H7 (cell line): ENCODE data around the gene LAGE3. TPM values are rescaled to one million over a fixed set of nuclear protein-coding genes. Genes with fewer than 3 reads are reported as not detected.

Source experiments
- DNase-seq: peaks from one replicate; pipeline ENCODE4 v3.0.0; 2012
- H3K27me3 ChIP-seq: 2 replicates; pipeline ENCODE4 v1.6.0; 2011; ENCODE audit warnings: mild to moderate bottlenecking, low read length; ENCODE audit not compliant: control insufficient read depth, insufficient read depth
- H3K36me3 ChIP-seq: replicated peaks from 2 replicates; pipeline ENCODE4 v1.5.1; 2011; ENCODE audit warnings: low read length; ENCODE audit not compliant: control insufficient read depth, insufficient read depth
- H3K4me3 ChIP-seq: 2 replicates; pipeline ENCODE4 v1.5.1; 2011; ENCODE audit warnings: low read depth, mild to moderate bottlenecking, control low read depth, low read length, moderate library complexity; ENCODE audit not compliant: insufficient read depth
- total RNA-seq: library from RNA; depleted of rRNA; stranded (reverse); fragments of >200 nt; shearing (Covaris generic); gene quantifications from 2 replicates; pipeline ENCODE4 v1.2.3, GENCODE V29; 2014

The LAGE3 gene
- total RNA-seq, 1 experiment from 2014 or later: 84.9 TPM

- DNase-seq: peak; percentile 29
- no peak overlapping the region for H3K4me3 ChIP-seq
- H3K36me3 ChIP-seq: peaks cover 2% of the 10 kb centered on the region; the same call in 1 of the 2 replicates
- H3K27me3 ChIP-seq: no peaks in the 10 kb centered on the region
Measured at GRCh38 chrX:154488336-154489075, 9.4 kb upstream of the LAGE3 start.

- DNase-seq: peak; percentile 30
- no peaks in the 10 kb centered on the region for H3K27me3 ChIP-seq
- peaks cover 2% of the 10 kb centered on the region; the same call in 1 of the 2 replicates for H3K36me3 ChIP-seq
- H3K4me3 ChIP-seq: no peak overlapping the region
Measured at GRCh38 chrX:154487518-154488290, 8.6 kb upstream of the LAGE3 start.

DNA sequence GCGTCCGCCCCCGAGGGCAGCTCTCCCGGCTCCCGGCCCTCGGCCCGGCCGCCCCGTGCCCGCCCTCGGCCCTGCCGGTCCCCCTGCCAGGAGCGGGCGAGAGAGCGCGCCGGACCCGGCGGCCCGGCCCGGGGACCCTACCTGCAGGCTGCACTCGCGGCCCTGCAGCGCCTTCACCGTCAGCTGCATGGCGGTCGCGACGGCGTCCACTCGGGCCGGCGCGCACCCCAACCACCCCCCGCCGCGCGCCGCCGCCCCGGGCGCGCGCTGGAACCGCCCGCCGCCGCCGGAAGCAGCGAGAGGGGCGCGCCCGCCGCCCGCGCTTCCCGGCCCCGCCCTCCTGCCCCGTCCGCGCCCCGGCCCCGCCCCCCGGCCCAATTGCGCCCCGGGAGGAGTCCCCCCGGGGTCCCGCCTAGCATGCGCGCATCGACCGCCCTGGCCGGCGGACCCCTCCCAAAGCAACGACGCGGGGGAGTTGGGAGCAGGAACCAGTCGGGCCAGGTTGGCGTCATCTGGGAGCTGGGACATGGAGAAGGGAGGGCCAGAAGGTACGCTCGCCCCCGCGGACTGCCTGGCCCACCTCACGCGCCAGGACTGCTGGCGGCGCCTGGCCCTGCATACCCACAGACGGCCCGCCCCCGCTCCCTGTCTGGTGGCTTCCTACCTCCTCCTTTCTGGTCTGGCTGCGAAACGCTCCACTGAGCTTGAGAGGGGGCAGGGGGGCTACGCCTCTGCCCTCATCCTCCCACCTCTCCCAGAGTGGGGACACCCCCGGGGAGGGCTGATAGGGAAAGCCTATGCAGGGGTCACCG, 7.5 kb upstream of the LAGE3 start, which contains the start of gene UBL4A:
TSS of gene UBL4A (minus strand) at position 220 of the 812 bp plus-strand sequence. CDS start at position 189, 31 bp downstream.
- H3K4me3 ChIP-seq: peak within 1 kb of the TSS; percentile 66
- H3K36me3 ChIP-seq: peaks cover 2% of the 10 kb centered on the region; the same call in 1 of the 2 replicates
- DNase-seq: peak; percentile 93
- no peaks in the 10 kb centered on the region for H3K27me3 ChIP-seq

DNA sequence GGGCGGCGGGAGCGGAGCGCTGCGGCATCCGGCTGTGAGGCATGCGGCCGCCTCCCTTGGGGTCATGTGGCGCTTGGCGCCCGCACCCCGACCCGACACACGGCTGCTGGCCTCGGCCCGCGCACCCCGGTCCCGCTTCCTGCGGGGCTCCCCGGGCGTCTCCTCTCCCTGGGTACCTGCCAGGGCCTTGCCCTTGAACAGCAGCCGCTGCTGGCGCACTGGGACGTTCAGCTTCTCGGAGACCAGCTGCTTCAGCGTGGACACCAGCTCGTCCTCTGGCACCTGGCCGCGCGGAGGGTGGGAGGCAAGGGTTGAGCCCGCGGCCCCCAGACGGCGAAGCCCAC, 6.9 kb upstream of the LAGE3 start:
- peak overlapping the region; percentile 66 for H3K4me3 ChIP-seq
- peak; percentile 74 for DNase-seq
- H3K36me3 ChIP-seq: peaks cover 2% of the 10 kb centered on the region; the same call in 1 of the 2 replicates
- no peaks in the 10 kb centered on the region for H3K27me3 ChIP-seq

DNA sequence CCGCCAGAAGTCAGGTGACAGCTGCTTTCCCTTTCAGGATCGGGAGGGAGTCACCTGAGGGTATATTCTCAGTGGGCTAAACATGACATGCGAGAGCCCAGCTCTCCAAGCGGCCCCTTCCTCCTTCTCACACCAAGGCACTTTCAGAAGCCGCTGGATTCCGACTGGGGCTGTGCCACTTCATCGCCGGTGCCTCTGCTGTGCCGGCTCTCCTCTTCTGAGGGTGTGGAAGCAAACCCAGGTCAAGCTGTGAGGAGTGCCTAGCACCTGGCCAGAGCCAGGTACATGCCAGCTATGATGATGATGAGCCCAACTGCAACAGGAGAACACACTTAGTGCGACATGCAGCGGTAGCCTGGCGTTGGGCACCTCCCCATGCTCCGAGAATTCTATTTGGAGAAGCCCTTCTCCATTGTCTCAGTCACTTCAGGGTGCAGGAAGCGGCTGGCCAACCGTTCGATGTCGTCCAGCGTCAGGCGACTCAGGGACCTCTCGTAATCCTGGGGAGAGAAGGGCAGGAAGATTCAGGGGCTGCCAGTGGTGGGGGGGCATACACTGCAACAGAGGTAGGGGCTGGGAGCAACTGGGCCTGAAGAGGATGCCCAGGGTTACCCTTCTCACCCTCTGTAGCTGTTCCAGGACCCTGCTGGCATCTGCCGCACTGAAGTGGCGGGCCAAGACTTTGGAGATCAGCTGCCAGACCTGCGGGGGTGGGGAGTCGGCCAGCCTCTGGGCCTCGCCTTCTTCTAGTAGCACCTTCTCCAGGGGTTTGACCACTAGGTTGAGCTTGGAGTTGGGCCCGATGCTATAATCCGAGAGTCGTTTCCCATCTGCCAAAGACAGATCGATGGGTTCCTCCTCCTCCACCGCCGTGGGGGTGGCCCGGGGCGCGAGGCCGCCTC, 6.3 kb upstream of the LAGE3 start:
- Histone ChIP-seq H3K27me3 (no peaks in the 10 kb centered on the region), H3K36me3 (peaks cover 2% of the 10 kb centered on the region; the same call in 1 of the 2 replicates), H3K4me3 (peak overlapping the region; percentile 66)
- no peak for DNase-seq

DNA sequence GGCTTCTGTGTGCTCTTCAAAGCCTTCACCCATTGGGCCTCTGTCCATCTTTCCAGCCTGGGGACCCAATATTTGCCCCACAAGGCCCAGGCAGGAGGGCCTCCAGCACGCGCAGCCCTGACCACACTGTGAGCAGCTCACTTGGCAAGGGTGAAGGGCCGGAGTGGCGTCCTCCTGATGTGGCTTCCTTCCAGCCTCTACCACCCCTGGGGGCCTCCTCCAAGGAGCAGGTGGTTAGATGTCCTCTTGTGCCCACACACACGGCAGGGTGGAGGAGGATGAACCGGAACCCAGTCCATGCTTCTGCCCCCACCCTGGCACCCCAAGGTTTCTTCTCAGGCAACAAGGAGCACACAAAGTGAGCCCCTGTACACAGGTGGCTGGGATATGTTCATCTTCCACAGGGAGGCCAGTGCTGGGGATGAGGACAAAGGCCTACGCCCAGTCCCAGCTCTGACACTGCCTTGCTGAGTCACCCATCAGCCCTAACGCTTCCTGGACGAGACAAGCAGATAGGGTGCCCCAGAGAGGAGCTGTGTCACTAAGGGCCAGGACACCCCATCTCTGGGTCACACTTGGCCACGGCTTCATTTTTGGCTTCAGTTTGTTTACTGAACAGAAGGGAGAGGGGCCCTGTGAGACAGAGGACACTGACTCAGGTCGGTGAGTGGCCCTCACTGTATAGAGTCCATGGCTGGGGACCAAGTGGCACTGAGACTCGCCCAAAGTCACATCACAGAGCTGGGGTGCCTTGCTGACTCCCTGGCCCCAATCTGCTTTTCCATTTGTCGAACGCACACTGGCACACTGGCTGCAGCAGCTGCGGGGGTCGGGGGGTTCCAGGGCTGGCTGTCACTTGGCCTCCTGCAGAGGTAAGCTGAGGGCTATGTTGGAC, 5.4 kb upstream of the LAGE3 start:
- H3K4me3 ChIP-seq: no peak overlapping the region

DNA sequence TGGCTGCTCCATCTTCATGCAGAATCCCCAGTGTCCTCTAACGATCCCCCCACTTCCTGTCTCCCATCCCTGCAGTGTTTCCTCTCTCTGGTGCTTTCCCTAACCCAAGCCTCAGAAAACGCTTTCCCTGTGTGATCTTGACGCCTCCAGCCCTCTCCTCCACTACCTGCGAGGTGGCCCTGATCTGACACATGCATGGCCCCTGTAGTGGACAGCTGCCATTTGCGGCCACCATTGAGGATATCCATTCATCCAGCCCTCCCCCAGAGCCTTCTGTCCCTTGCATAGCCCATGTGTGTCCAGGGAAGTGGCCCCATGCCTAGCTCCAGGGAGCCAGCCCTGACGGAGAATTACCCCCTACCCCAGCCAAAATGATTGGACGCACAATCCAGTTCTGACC, 4.2 kb upstream of the LAGE3 start:
- peaks cover 2% of the 10 kb centered on the region; the same call in 1 of the 2 replicates for H3K36me3 ChIP-seq
- no peak overlapping the region for H3K4me3 ChIP-seq
- no peak for DNase-seq

More for the DNA sequence above, 5.4 kb upstream of the LAGE3 start:
- Histone ChIP-seq H3K27me3 (no peaks in the 10 kb centered on the region), H3K36me3 (peaks cover 2% of the 10 kb centered on the region; the same call in 1 of the 2 replicates)
- no peak for DNase-seq

GRCh38 chrX:154482786-154483185, 3.7 kb upstream of the LAGE3 start:
- no peak for DNase-seq
- H3K27me3 ChIP-seq: no peaks in the 10 kb centered on the region

More for the DNA sequence above, 4.2 kb upstream of the LAGE3 start:
- H3K27me3 ChIP-seq: no peaks in the 10 kb centered on the region

DNA sequence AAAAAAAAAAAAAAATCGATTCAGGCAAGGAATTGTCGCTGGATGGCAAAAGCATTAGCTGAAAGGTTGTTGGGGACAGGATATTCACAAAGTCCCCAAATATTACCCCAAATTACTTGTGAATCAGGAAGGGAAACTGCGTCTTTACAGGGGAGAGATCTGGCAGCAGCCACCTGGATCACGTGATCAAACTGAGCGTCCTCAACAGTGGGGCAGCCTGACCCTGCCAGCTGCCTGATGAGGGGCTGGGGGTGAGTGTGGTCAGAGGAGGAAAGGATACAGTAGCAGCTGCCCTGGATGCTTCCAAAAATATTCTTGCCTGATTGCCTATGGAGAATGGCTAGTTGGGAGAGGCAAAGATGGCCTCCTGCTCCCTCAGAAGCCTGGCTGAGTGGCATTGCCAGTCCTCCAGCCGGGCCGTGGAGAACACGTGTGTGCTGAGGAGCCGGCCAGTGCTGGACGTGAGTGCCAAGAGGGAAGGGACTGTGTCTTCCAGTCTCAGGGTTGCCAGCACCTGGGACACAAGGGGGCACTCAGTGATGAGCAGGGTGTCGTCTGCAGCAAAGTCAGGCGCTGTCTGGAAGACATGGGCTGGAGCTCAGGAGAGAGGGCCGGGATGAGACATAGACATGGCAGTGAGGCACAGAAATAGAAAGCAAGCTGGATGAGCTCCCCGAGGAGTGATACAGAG, 3.0 kb upstream of the LAGE3 start:
- no peak overlapping the region for H3K4me3 ChIP-seq
- H3K36me3 ChIP-seq: peaks cover 2% of the 10 kb centered on the region; the same call in 1 of the 2 replicates
- DNase-seq: no peak
- no peaks in the 10 kb centered on the region for H3K27me3 ChIP-seq

More at GRCh38 chrX:154482786-154483185, 3.7 kb upstream of the LAGE3 start:
- H3K36me3 ChIP-seq: peaks cover 2% of the 10 kb centered on the region; the same call in 1 of the 2 replicates
- no peak overlapping the region for H3K4me3 ChIP-seq

DNA sequence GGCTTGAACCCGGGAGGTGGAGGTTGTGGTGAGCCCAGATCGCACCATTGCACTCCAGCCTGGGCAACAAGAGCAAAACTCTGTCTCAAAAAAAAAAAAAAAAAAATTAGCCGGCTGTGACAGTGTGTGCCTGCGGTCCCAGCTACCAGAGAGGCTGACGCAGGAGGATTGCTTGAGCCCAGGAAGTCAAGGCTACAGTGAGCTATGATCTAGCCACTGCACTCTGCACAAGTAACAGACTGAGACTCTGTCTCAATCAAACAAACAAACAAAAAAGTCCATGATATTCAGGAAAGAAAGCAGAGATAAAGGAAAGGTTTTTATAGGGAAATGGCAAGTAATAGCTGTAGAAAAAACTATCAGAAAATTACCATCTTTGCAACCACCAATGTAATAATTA, 2.1 kb upstream of the LAGE3 start:
- Histone ChIP-seq H3K36me3 (peaks cover 2% of the 10 kb centered on the region; the same call in 1 of the 2 replicates), H3K27me3 (no peaks in the 10 kb centered on the region), H3K4me3 (no peak overlapping the region)
- no peak for DNase-seq

DNA sequence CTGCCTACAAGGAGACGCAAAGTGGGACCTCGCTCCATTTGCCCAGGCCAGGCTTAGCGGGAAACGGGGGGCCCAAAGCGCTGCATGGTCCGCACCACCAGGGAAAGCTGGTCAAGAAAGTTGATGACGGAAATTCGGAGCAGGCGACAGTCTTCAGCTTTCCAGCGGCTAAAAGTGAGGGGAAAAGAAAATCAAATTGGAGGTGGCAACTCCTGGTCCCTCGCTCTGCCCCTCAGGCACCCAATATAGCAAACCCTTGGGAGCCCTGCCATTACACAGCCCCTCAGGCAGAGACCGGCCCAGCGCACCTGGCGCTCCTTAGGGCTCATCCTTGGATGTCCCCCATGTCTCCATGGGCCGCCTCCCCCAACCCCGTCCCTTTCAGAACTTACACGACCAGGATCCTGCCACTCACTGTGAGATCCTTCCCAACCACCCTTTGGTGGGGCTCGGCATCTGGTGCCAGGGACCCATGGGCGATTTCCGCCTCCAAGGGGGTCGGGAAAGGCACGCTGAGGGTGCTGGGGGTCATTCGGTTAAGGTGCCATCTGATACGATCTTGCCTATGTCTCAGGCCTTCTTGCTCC, 1.1 kb downstream of the LAGE3 start:
- no peaks in the 10 kb centered on the region for H3K36me3 ChIP-seq
- DNase-seq: peak; percentile 58

GRCh38 chrX:154476821-154477220, 2.3 kb downstream of the LAGE3 start:
- DNase-seq: no peak
- no peaks in the 10 kb centered on the region for H3K27me3 ChIP-seq
- no peak overlapping the region for H3K4me3 ChIP-seq
- H3K36me3 ChIP-seq: no peaks in the 10 kb centered on the region

More for the DNA sequence above, 1.1 kb downstream of the LAGE3 start:
- Histone ChIP-seq H3K27me3 (no peaks in the 10 kb centered on the region), H3K4me3 (peak overlapping the region; percentile 53)
